GM13976 (cell line): ENCODE measurements around the gene CD164.

Experiments
- DNase-seq: peaks from one replicate; pipeline ENCODE4 v3.0.0; 2012; ENCODE audit warnings: low spot score
- CTCF ChIP-seq: IDR thresholded peaks from 2 replicates; pipeline ENCODE4 v1.5.1; 2012; ENCODE audit warnings: borderline replicate concordance, mild to moderate bottlenecking; ENCODE audit not compliant: insufficient read depth; ENCODE audit errors: extremely low read depth, missing control alignments, control extremely low read depth
- in situ Hi-C: fragments of 300-500 bp; cut with MboI; formaldehyde crosslinking; loops from one replicate; pipeline ENCODE4 v1.12.0; 2022; ENCODE audit warnings: low sequenced_read_pairs, mixed read lengths, inconsistent platforms; ENCODE audit not compliant: unreplicated experiment

Gene CD164

GRCh38 chr6:109417646-109418045 is 35.4 kb upstream of the CD164 start:
- no peak for TF ChIP-seq CTCF
- in situ Hi-C loops, result no loop called here
- no peak for DNase-seq

- TF ChIP-seq CTCF, result no peak
- DNase-seq, result no peak
- in situ Hi-C loops, result no loop called here
These were observed 28.8 kb upstream of the CD164 start for GRCh38 chr6:109411034-109411433.

- TF ChIP-seq CTCF, result no peak
- in situ Hi-C loops, result no loop called here
- DNase-seq, result no peak
These were observed 23.9 kb upstream of the CD164 start for GRCh38 chr6:109406196-109406595.

GRCh38 chr6:109397020-109397419 is 14.8 kb upstream of the CD164 start:
- DNase-seq, result no peak
- no peak for TF ChIP-seq CTCF
- in situ Hi-C loops, result no loop called here

GRCh38 chr6:109396046-109396718 is 13.9 kb upstream of the CD164 start:
- no peak for TF ChIP-seq CTCF
- in situ Hi-C loops, result no loop called here
- no peak for DNase-seq

- TF ChIP-seq CTCF, result no peak
- in situ Hi-C loops, result no loop called here
- no peak for DNase-seq
These were observed 11.6 kb upstream of the CD164 start for GRCh38 chr6:109393886-109394281.
